Measurements from ENCODE around the gene IQGAP3.
A peak's percentile ranks its signal among the peaks of the same experiment; 100 is the strongest.

Gene IQGAP3

DNA sequence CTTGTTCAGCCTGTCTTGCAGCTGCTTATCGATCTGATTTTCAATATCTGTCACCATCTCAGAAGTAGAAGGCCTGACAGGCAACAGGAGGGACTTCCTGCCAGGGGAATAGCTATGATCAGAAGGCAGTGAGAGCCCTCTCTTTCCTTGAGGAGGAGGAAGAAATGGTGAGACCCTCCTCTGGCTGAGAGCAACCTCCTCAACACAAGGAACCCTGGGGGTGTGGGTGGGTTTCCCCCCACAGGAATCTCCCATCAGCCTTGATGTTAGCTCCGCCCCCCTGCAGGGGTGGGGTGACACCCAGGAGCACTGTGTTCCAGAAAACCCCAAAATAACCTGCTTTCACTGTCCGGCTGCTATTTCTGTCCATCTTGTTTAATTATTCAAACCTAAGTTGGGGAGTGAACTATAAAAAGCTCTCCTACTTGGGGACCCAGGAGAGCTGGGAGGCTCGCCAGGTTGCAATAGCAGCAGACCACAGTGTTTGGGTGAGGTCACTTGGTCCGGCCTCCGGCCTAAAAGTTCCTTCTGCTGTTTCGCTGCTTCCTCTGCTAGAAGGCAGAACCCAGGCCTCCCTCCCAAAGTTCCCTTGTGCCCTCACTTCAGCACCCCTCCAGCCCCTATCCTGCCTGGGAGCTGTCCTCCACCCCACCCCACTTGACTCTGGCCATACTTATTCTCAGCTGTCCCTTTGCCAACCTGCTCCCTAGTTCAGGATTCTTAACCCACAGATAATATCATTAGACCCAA lies 64.0 kb downstream of the IQGAP3 start:
- no peaks in the 10 kb centered on the region for H4K20me1 ChIP-seq (ENCODE audit: insufficient read depth, low read length)
- peak overlapping the region; percentile 85 for H3K4me2 ChIP-seq (ENCODE audit: low read length)
- no peaks in the 10 kb centered on the region for H3K9me3 ChIP-seq (ENCODE audit: insufficient read depth, low read length)
- H3K4me3 ChIP-seq (ENCODE audit: low read length) = peak overlapping the region; percentile 69
- no peaks in the 10 kb centered on the region for H3K79me2 ChIP-seq (ENCODE audit: low read length)
- H2AFZ ChIP-seq (ENCODE audit: low read depth, low read length) = 0 out of 2 replicates have a peak overlapping the region, but pooled peaks have one; percentile 17
- H3K4me1 ChIP-seq (ENCODE audit: low read length) = peaks cover 43% of the 10 kb centered on the region
- no peaks in the 10 kb centered on the region for H3K27me3 ChIP-seq (ENCODE audit: low read depth, low read length)
- H3K36me3 ChIP-seq (replicated peaks; ENCODE audit: low read depth, low read length) = no peaks in the 10 kb centered on the region
- peak overlapping the region; percentile 52 for H3K9ac ChIP-seq (ENCODE audit: low read length)
- TF ChIP-seq EZH2phosphoT487 (IDR thresholded peaks at IDR 0.05; ENCODE audit: low read depth) (no peak), CTCF (IDR thresholded peaks at IDR 0.05; ENCODE audit: low read depth, low read length) (no peak)
- no peak overlapping the region for H3K27ac ChIP-seq (ENCODE audit: low read length)

- Histone ChIP-seq H3K79me2 (ENCODE audit: low read length) (no peaks in the 10 kb centered on the region), H3K4me2 (ENCODE audit: low read length) (no peak overlapping the region), H2AFZ (ENCODE audit: low read depth, low read length) (no peak overlapping the region), H3K4me3 (ENCODE audit: low read length) (no peak overlapping the region), H3K27ac (ENCODE audit: low read length) (no peak overlapping the region), H3K9me3 (ENCODE audit: insufficient read depth, low read length) (no peaks in the 10 kb centered on the region), H3K27me3 (ENCODE audit: low read depth, low read length) (no peaks in the 10 kb centered on the region), H3K4me1 (ENCODE audit: low read length) (peaks cover 55% of the 10 kb centered on the region), H3K9ac (ENCODE audit: low read length) (no peak overlapping the region), H3K36me3 (replicated peaks; ENCODE audit: low read depth, low read length) (no peaks in the 10 kb centered on the region), H4K20me1 (ENCODE audit: insufficient read depth, low read length) (no peaks in the 10 kb centered on the region)
- TF ChIP-seq EZH2phosphoT487 (IDR thresholded peaks at IDR 0.05; ENCODE audit: low read depth) (no peak), CTCF (IDR thresholded peaks at IDR 0.05; ENCODE audit: low read depth, low read length) (no peak)
These were observed 65.9 kb downstream of the IQGAP3 start for GRCh38 chr1:156506450-156506849.

- Histone ChIP-seq H3K4me3 (ENCODE audit: low read length) (peak overlapping the region; percentile 75), H4K20me1 (ENCODE audit: insufficient read depth, low read length) (no peaks in the 10 kb centered on the region), H3K36me3 (replicated peaks; ENCODE audit: low read depth, low read length) (no peaks in the 10 kb centered on the region), H3K79me2 (ENCODE audit: low read length) (no peaks in the 10 kb centered on the region), H3K9ac (ENCODE audit: low read length) (peak overlapping the region; percentile 82), H2AFZ (ENCODE audit: low read depth, low read length) (no peak overlapping the region), H3K27me3 (ENCODE audit: low read depth, low read length) (no peaks in the 10 kb centered on the region), H3K9me3 (ENCODE audit: insufficient read depth, low read length) (no peaks in the 10 kb centered on the region), H3K27ac (ENCODE audit: low read length) (peak overlapping the region; percentile 91), H3K4me1 (ENCODE audit: low read length) (peaks cover 55% of the 10 kb centered on the region), H3K4me2 (ENCODE audit: low read length) (peak overlapping the region; percentile 95)
- no peak for TF ChIP-seq CTCF (IDR thresholded peaks at IDR 0.05; ENCODE audit: low read depth, low read length)
- no peak for TF ChIP-seq EZH2phosphoT487 (IDR thresholded peaks at IDR 0.05; ENCODE audit: low read depth)
These were observed 66.6 kb downstream of the IQGAP3 start for GRCh38 chr1:156505679-156506298.

DNA sequence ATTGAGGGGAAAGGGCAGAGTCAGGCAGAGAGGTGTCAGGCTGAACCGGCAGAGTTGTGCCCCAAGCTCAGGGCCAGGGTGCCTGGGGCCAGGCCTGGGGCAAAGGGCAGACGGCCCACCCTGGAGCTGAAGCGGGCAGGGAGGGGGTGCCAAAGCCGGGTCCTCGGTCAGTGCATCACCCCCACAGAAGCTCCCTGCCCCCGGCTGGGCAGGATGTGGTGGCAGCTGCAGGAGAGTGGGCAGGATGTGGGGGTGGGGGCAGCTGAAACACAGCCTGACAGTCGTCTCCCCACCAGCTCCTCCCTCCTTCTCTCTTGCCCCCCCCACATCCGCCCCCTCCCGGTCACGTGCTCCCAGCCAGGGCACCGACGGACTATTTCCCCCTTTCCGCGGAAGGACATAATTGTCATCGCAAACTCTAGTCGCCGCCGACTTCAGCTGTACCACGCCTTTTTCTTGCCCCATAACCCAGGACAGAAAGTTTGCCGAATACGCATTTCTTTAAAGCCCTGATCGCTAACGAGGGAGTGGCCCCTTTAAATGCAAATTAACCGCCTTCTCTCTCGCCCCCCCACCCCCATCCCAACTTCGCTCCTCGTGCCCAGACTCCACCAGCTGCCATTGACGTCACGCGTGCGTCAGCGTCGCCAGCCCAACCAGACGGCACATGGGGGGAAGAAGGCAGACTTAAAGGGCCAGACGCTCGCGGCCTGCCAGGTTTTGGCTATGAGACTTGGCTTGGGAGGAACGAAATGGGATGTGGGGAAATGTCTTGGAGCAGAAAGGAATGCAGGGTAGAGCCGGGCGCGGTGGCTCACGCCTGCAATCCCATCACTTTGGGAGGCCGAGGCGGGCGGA lies 67.3 kb downstream of the IQGAP3 start:
- peak overlapping the region; percentile 91 for H3K27ac ChIP-seq (ENCODE audit: low read length)
- H3K4me3 ChIP-seq (ENCODE audit: low read length) = peak overlapping the region; percentile 75
- peaks cover 55% of the 10 kb centered on the region for H3K4me1 ChIP-seq (ENCODE audit: low read length)
- no peak overlapping the region for H2AFZ ChIP-seq (ENCODE audit: low read depth, low read length)
- no peaks in the 10 kb centered on the region for H4K20me1 ChIP-seq (ENCODE audit: insufficient read depth, low read length)
- H3K4me2 ChIP-seq (ENCODE audit: low read length) = peak overlapping the region; percentile 95
- H3K79me2 ChIP-seq (ENCODE audit: low read length) = peaks cover 5% of the 10 kb centered on the region
- H3K36me3 ChIP-seq (replicated peaks; ENCODE audit: low read depth, low read length) = no peaks in the 10 kb centered on the region
- H3K9me3 ChIP-seq (ENCODE audit: insufficient read depth, low read length) = no peaks in the 10 kb centered on the region
- peak overlapping the region; percentile 82 for H3K9ac ChIP-seq (ENCODE audit: low read length)
- H3K27me3 ChIP-seq (ENCODE audit: low read depth, low read length) = no peaks in the 10 kb centered on the region
- TF ChIP-seq EZH2phosphoT487 (IDR thresholded peaks at IDR 0.05; ENCODE audit: low read depth) = no peak
- TF ChIP-seq CTCF (IDR thresholded peaks at IDR 0.05; ENCODE audit: low read depth, low read length) = no peak
